Muscle layer of colon (tissue), 2 donors: ENCODE measurements around the gene RPA1.

Experiments used
- H3K27ac ChIP-seq: one replicate; pipeline ENCODE4 v1.7.0; 2013; ENCODE audit warnings: low read depth, mild to moderate bottlenecking, low read length, moderate library complexity
- H3K27me3 ChIP-seq, 2 donors: one replicate each; pipeline ENCODE4 v1.7.0; 2013; ENCODE audit warnings: low read length in 2 of 2, mild to moderate bottlenecking in 2 of 2; ENCODE audit not compliant: insufficient read depth in 2 of 2, control insufficient read depth in 1 of 2
- H3K36me3 ChIP-seq: one replicate; pipeline ENCODE4 v1.7.0; 2013; ENCODE audit warnings: mild to moderate bottlenecking, low read length; ENCODE audit not compliant: insufficient read depth
- H3K4me1 ChIP-seq: one replicate; pipeline ENCODE4 v1.7.0; 2013; ENCODE audit warnings: mild to moderate bottlenecking, low read length; ENCODE audit not compliant: insufficient read depth
- H3K4me3 ChIP-seq, 2 donors: one replicate each; pipeline ENCODE4 v1.7.0; 2013; ENCODE audit warnings: low read length in 2 of 2, low read depth in 1 of 2, mild to moderate bottlenecking in 1 of 2, moderate library complexity in 1 of 2
- H3K9ac ChIP-seq: one replicate; pipeline ENCODE4 v1.7.0; 2013; ENCODE audit warnings: low read length
- H3K9me3 ChIP-seq: one replicate; pipeline ENCODE4 v1.7.0; 2013; ENCODE audit warnings: mild to moderate bottlenecking, low read length
- donor health status: abdominal sarcoma.
- donor health status: Adenocarcinoma of cecum.

Gene RPA1

GRCh38 chr17:1936766-1937165 lies 107.0 kb downstream of the RPA1 start:
- H3K27ac ChIP-seq, result no peak overlapping the region
- H3K4me3 ChIP-seq, result no peak overlapping the region
- H3K9ac ChIP-seq, result no peak overlapping the region
- no peaks in the 10 kb centered on the region for H3K9me3 ChIP-seq
- peaks cover 0 to 4% of the 10 kb centered on the region in 2 donors for H3K27me3 ChIP-seq
- no peaks in the 10 kb centered on the region for H3K4me1 ChIP-seq
- H3K36me3 ChIP-seq, result no peaks in the 10 kb centered on the region

GRCh38 chr17:1937461-1937860 lies 107.7 kb downstream of the RPA1 start:
- Histone ChIP-seq H3K36me3 (no peaks in the 10 kb centered on the region), H3K4me3 (no peak overlapping the region), H3K4me1 (no peaks in the 10 kb centered on the region), H3K27ac (no peak overlapping the region), H3K9ac (no peak overlapping the region), H3K27me3 (peaks cover 0 to 5% of the 10 kb centered on the region in 2 donors), H3K9me3 (no peaks in the 10 kb centered on the region)

GRCh38 chr17:1939981-1940809 lies 110.4 kb downstream of the RPA1 start:
- H3K36me3 ChIP-seq, result no peaks in the 10 kb centered on the region
- no peak overlapping the region for H3K27ac ChIP-seq
- H3K9ac ChIP-seq, result no peak overlapping the region
- no peak overlapping the region for H3K4me3 ChIP-seq
- no peaks in the 10 kb centered on the region for H3K4me1 ChIP-seq
- H3K27me3 ChIP-seq, result peaks cover 0 to 8% of the 10 kb centered on the region in 2 donors
- H3K9me3 ChIP-seq, result no peaks in the 10 kb centered on the region

GRCh38 chr17:1940810-1941185 lies 111.0 kb downstream of the RPA1 start:
- Histone ChIP-seq H3K4me1 (no peaks in the 10 kb centered on the region), H3K9ac (no peak overlapping the region), H3K36me3 (no peaks in the 10 kb centered on the region), H3K27me3 (peaks cover 0 to 8% of the 10 kb centered on the region in 2 donors), H3K9me3 (no peaks in the 10 kb centered on the region), H3K4me3 (no peak overlapping the region), H3K27ac (no peak overlapping the region)

GRCh38 chr17:1941272-1942065 lies 111.7 kb downstream of the RPA1 start:
- H3K27me3 ChIP-seq, result peaks cover 0 to 8% of the 10 kb centered on the region in 2 donors
- H3K27ac ChIP-seq, result no peak overlapping the region
- H3K4me3 ChIP-seq, result no peak overlapping the region
- H3K9me3 ChIP-seq, result no peaks in the 10 kb centered on the region
- H3K9ac ChIP-seq, result no peak overlapping the region
- no peaks in the 10 kb centered on the region for H3K36me3 ChIP-seq
- no peaks in the 10 kb centered on the region for H3K4me1 ChIP-seq

- Histone ChIP-seq H3K9me3 (no peaks in the 10 kb centered on the region), H3K27me3 (peaks cover 0 to 8% of the 10 kb centered on the region in 2 donors), H3K4me3 (no peak overlapping the region), H3K9ac (no peak overlapping the region), H3K36me3 (no peaks in the 10 kb centered on the region), H3K4me1 (no peaks in the 10 kb centered on the region), H3K27ac (no peak overlapping the region)
These were observed 112.2 kb downstream of the RPA1 start for GRCh38 chr17:1942066-1942365.

- Histone ChIP-seq H3K4me1 (no peaks in the 10 kb centered on the region), H3K27ac (no peak overlapping the region), H3K9me3 (no peaks in the 10 kb centered on the region), H3K36me3 (no peaks in the 10 kb centered on the region), H3K4me3 (no peak overlapping the region), H3K9ac (no peak overlapping the region), H3K27me3 (peaks cover 0 to 14% of the 10 kb centered on the region in 2 donors)
These were observed 113.0 kb downstream of the RPA1 start for GRCh38 chr17:1942666-1943435.

- no peak overlapping the region for H3K9ac ChIP-seq
- no peaks in the 10 kb centered on the region for H3K4me1 ChIP-seq
These were observed 113.6 kb downstream of the RPA1 start for GRCh38 chr17:1943436-1943831.

GRCh38 chr17:1945621-1946020 lies 115.8 kb downstream of the RPA1 start:
- Histone ChIP-seq H3K9ac (no peak overlapping the region), H3K36me3 (no peaks in the 10 kb centered on the region), H3K4me1 (no peaks in the 10 kb centered on the region), H3K9me3 (no peaks in the 10 kb centered on the region), H3K27ac (no peak overlapping the region), H3K27me3 (peaks cover 0 to 21% of the 10 kb centered on the region in 2 donors), H3K4me3 (no peak overlapping the region)

More at GRCh38 chr17:1943436-1943831, 113.6 kb downstream of the RPA1 start:
- peaks cover 0 to 20% of the 10 kb centered on the region in 2 donors for H3K27me3 ChIP-seq
- no peaks in the 10 kb centered on the region for H3K36me3 ChIP-seq
- no peak overlapping the region for H3K27ac ChIP-seq
- no peaks in the 10 kb centered on the region for H3K9me3 ChIP-seq
- no peak overlapping the region for H3K4me3 ChIP-seq

- no peak overlapping the region for H3K27ac ChIP-seq
- no peaks in the 10 kb centered on the region for H3K36me3 ChIP-seq
- no peak overlapping the region for H3K4me3 ChIP-seq
- H3K9ac ChIP-seq, result no peak overlapping the region
- no peaks in the 10 kb centered on the region for H3K4me1 ChIP-seq
- H3K9me3 ChIP-seq, result no peaks in the 10 kb centered on the region
- peaks cover 0 to 20% of the 10 kb centered on the region in 2 donors for H3K27me3 ChIP-seq
These were observed 116.5 kb downstream of the RPA1 start for GRCh38 chr17:1946021-1946932.
